Chondrocyte (in vitro differentiated cells): ENCODE data around the gene LRRC3B. TPM values are rescaled to one million over a fixed set of nuclear protein-coding genes. Genes with fewer than 3 reads are reported as not detected.
"Not testable (repeated sequence)": the region's sequence is repeated elsewhere in the genome, so short reads cannot be mapped to it uniquely, and the experiment has no call there.

Source experiments
- DNase-seq: peaks from one replicate; pipeline ENCODE4 v3.0.0; 2021; ENCODE audit warnings: mixed read lengths, low spot score
- H3K27ac Mint-ChIP-seq: one replicate; pipeline ENCODE4 v1.8.0; 2021; ENCODE audit warnings: mild to moderate bottlenecking, moderate library complexity, mixed read lengths; ENCODE audit not compliant: unreplicated experiment
- H3K27me3 Mint-ChIP-seq: 2 replicates; pipeline ENCODE4 v1.8.0; 2021; ENCODE audit warnings: low read depth, mixed read lengths
- H3K36me3 Mint-ChIP-seq: 2 replicates; pipeline ENCODE4 v1.8.0; 2021; ENCODE audit warnings: low read depth, mixed read lengths
- H3K4me1 Mint-ChIP-seq: 2 replicates; pipeline ENCODE4 v1.8.0; 2021; ENCODE audit warnings: low read depth, mild to moderate bottlenecking, mixed read lengths
- H3K4me3 Mint-ChIP-seq: one replicate; pipeline ENCODE4 v1.8.0; 2021; ENCODE audit warnings: mild to moderate bottlenecking, moderate library complexity, mixed read lengths; ENCODE audit not compliant: unreplicated experiment
- H3K9me3 Mint-ChIP-seq: 2 replicates; pipeline ENCODE4 v1.8.0; 2021; ENCODE audit warnings: low read depth, mixed read lengths
- CTCF ChIP-seq: fragments of 200-600 bp; sonication (generic); IDR thresholded peaks from 2 replicates; pipeline ENCODE4 v1.5.0; 2021; ENCODE audit warnings: antibody characterized with exemption, mild to moderate bottlenecking, moderate library complexity
- total RNA-seq: library from RNA; stranded (reverse); gene quantifications from 3 replicates; pipeline ENCODE4 v1.2.1, GENCODE V29; 2021

The LRRC3B gene
- total RNA-seq, 1 donor from 2014 or later = not detected

- H3K4me3 Mint-ChIP-seq = no peak overlapping the region
- H3K9me3 Mint-ChIP-seq = peaks cover 3% of the 10 kb centered on the region
Observed at GRCh38 chr3:26589678-26590077, 32.9 kb upstream of the LRRC3B start.

GRCh38 chr3:26590919-26591484 lies 31.6 kb upstream of the LRRC3B start:
- H3K36me3 Mint-ChIP-seq = no peaks in the 10 kb centered on the region
- H3K27me3 Mint-ChIP-seq = no peaks in the 10 kb centered on the region
- no peak for DNase-seq
- H3K27ac Mint-ChIP-seq = no peak overlapping the region
- TF ChIP-seq CTCF = no peak
- H3K4me1 Mint-ChIP-seq = no peaks in the 10 kb centered on the region
- no peak overlapping the region for H3K4me3 Mint-ChIP-seq
- H3K9me3 Mint-ChIP-seq = peaks cover 3% of the 10 kb centered on the region

More at GRCh38 chr3:26589678-26590077, 32.9 kb upstream of the LRRC3B start:
- H3K27me3 Mint-ChIP-seq = no peaks in the 10 kb centered on the region
- no peaks in the 10 kb centered on the region for H3K4me1 Mint-ChIP-seq
- no peak for DNase-seq
- no peak overlapping the region for H3K27ac Mint-ChIP-seq
- no peak for TF ChIP-seq CTCF
- H3K36me3 Mint-ChIP-seq = no peaks in the 10 kb centered on the region

- no peaks in the 10 kb centered on the region for H3K4me1 Mint-ChIP-seq
- no peaks in the 10 kb centered on the region for H3K36me3 Mint-ChIP-seq
- no peak for DNase-seq
- no peaks in the 10 kb centered on the region for H3K27me3 Mint-ChIP-seq
- no peak for TF ChIP-seq CTCF
- peaks cover 3% of the 10 kb centered on the region for H3K9me3 Mint-ChIP-seq
- H3K27ac Mint-ChIP-seq = no peak overlapping the region
- H3K4me3 Mint-ChIP-seq = no peak overlapping the region
Observed at GRCh38 chr3:26591926-26592325, 30.6 kb upstream of the LRRC3B start.

GRCh38 chr3:26592451-26592850 lies 30.1 kb upstream of the LRRC3B start:
- no peaks in the 10 kb centered on the region for H3K27me3 Mint-ChIP-seq
- no peaks in the 10 kb centered on the region for H3K4me1 Mint-ChIP-seq
- H3K9me3 Mint-ChIP-seq = peaks cover 3% of the 10 kb centered on the region
- no peaks in the 10 kb centered on the region for H3K36me3 Mint-ChIP-seq
- DNase-seq = no peak
- TF ChIP-seq CTCF = no peak
- no peak overlapping the region for H3K27ac Mint-ChIP-seq
- H3K4me3 Mint-ChIP-seq = no peak overlapping the region

GRCh38 chr3:26596335-26596734 lies 26.2 kb upstream of the LRRC3B start:
- no peak overlapping the region for H3K4me3 Mint-ChIP-seq
- no peak for TF ChIP-seq CTCF
- no peaks in the 10 kb centered on the region for H3K9me3 Mint-ChIP-seq
- H3K4me1 Mint-ChIP-seq = no peaks in the 10 kb centered on the region
- no peak for DNase-seq
- no peaks in the 10 kb centered on the region for H3K27me3 Mint-ChIP-seq
- H3K36me3 Mint-ChIP-seq = no peaks in the 10 kb centered on the region
- no peak overlapping the region for H3K27ac Mint-ChIP-seq

GRCh38 chr3:26603311-26603710 lies 19.3 kb upstream of the LRRC3B start:
- not testable (repeated sequence) for H3K4me1 Mint-ChIP-seq, H3K27ac Mint-ChIP-seq

GRCh38 chr3:26603771-26604170 lies 18.8 kb upstream of the LRRC3B start:
- not testable (repeated sequence) for DNase-seq, H3K36me3 Mint-ChIP-seq, H3K4me1 Mint-ChIP-seq, H3K4me3 Mint-ChIP-seq, H3K27ac Mint-ChIP-seq, H3K27me3 Mint-ChIP-seq
- H3K9me3 Mint-ChIP-seq = peaks cover 20% of the 10 kb centered on the region

More at GRCh38 chr3:26603311-26603710, 19.3 kb upstream of the LRRC3B start:
- H3K36me3 Mint-ChIP-seq, DNase-seq, H3K4me3 Mint-ChIP-seq, H3K27me3 Mint-ChIP-seq: not testable (repeated sequence)
- peaks cover 20% of the 10 kb centered on the region for H3K9me3 Mint-ChIP-seq
